Trophoblast cell (in vitro differentiated cells and primary cell): ENCODE results near the gene TLE5.

Source experiments
- DNase-seq, 2 donors: peaks; one replicate each; pipeline ENCODE4 v3.0.0-alpha.2; 2016
- H2AFZ ChIP-seq: 2 replicates; pipeline ENCODE4 v1.6.1; 2013; ENCODE audit warnings: low read length, moderate library complexity, mild to moderate bottlenecking; ENCODE audit not compliant: insufficient read depth, poor library complexity
- H2AK5ac ChIP-seq: 2 replicates; pipeline ENCODE4 v1.6.1; 2013; ENCODE audit warnings: mild to moderate bottlenecking, low read length
- H2BK120ac ChIP-seq: 2 replicates; pipeline ENCODE4 v1.6.1; 2013; ENCODE audit warnings: low read length, mild to moderate bottlenecking, moderate library complexity; ENCODE audit not compliant: insufficient read depth, poor library complexity
- H2BK12ac ChIP-seq: 2 replicates; pipeline ENCODE4 v1.6.1; 2013; ENCODE audit warnings: mild to moderate bottlenecking, low read length, moderate library complexity
- H2BK5ac ChIP-seq: 2 replicates; pipeline ENCODE4 v1.6.1; 2013; ENCODE audit warnings: low read length, low read depth, moderate library complexity, mild to moderate bottlenecking; ENCODE audit not compliant: poor library complexity
- H3K14ac ChIP-seq: 2 replicates; pipeline ENCODE4 v1.6.1; 2013; ENCODE audit warnings: mild to moderate bottlenecking, low read length
- H3K18ac ChIP-seq: 2 replicates; pipeline ENCODE4 v1.6.1; 2013; ENCODE audit warnings: mild to moderate bottlenecking, low read length
- H3K23ac ChIP-seq: 2 replicates; pipeline ENCODE4 v1.6.1; 2013; ENCODE audit warnings: low read length
- H3K27ac ChIP-seq: 2 replicates; pipeline ENCODE4 v1.5.1; 2013; ENCODE audit warnings: low read depth, mild to moderate bottlenecking, inconsistent platforms, low read length, moderate library complexity
- H3K27me3 ChIP-seq: 2 replicates; pipeline ENCODE4 v1.6.1; 2013; ENCODE audit warnings: inconsistent platforms, mild to moderate bottlenecking, low read length, moderate library complexity; ENCODE audit not compliant: insufficient read depth
- H3K36me3 ChIP-seq, 2 experiments: 1 replicate in 1 of 2; 2 replicates in 1 of 2; pipeline ENCODE4 v1.6.1; 2013; ENCODE audit warnings: low read length in 2 of 2, mild to moderate bottlenecking in 2 of 2, moderate library complexity in 1 of 2; ENCODE audit not compliant: insufficient read depth in 2 of 2, control insufficient read depth in 1 of 2
- H3K4ac ChIP-seq: 2 replicates; pipeline ENCODE4 v1.6.1; 2013; ENCODE audit warnings: low read depth, mild to moderate bottlenecking, low read length, moderate library complexity
- H3K4me1 ChIP-seq, 2 experiments: 1 replicate in 1 of 2; 2 replicates in 1 of 2; pipeline ENCODE4 v1.6.1; 2013; ENCODE audit warnings: low read length in 2 of 2, mild to moderate bottlenecking in 2 of 2, moderate library complexity in 1 of 2; ENCODE audit not compliant: insufficient read depth in 2 of 2, control insufficient read depth in 1 of 2
- H3K4me2 ChIP-seq: 2 replicates; pipeline ENCODE4 v1.6.1; 2013; ENCODE audit warnings: inconsistent platforms, mild to moderate bottlenecking, low read length, moderate library complexity
- H3K4me3 ChIP-seq: 2 replicates; pipeline ENCODE4 v1.5.1; 2013; ENCODE audit warnings: mild to moderate bottlenecking, low read depth, low read length, inconsistent platforms
- H3K79me1 ChIP-seq: one replicate; pipeline ENCODE4 v1.6.1; 2013; ENCODE audit warnings: low read length
- H3K79me2 ChIP-seq: 2 replicates; pipeline ENCODE4 v1.6.1; 2013; ENCODE audit warnings: low read length, mild to moderate bottlenecking; ENCODE audit not compliant: control insufficient read depth, insufficient read depth, poor library complexity
- H3K9ac ChIP-seq: 2 replicates; pipeline ENCODE4 v1.6.1; 2013; ENCODE audit warnings: mild to moderate bottlenecking, low read length
- H3K9me3 ChIP-seq: 2 replicates; pipeline ENCODE4 v1.6.1; 2013; ENCODE audit warnings: low read depth, mild to moderate bottlenecking, control low read depth, inconsistent platforms, low read length; ENCODE audit not compliant: insufficient read depth
- H4K12ac ChIP-seq: 2 replicates; pipeline ENCODE4 v1.6.1; 2013; ENCODE audit warnings: low read depth, mild to moderate bottlenecking, low read length, moderate library complexity
- H4K8ac ChIP-seq: 2 replicates; pipeline ENCODE4 v1.6.1; 2013; ENCODE audit warnings: low read depth, mild to moderate bottlenecking, low read length, moderate library complexity
- H4K91ac ChIP-seq: one replicate; pipeline ENCODE4 v1.6.1; 2013; ENCODE audit warnings: low read depth, mild to moderate bottlenecking, low read length, moderate library complexity
- WGBS: extraction: QIAGEN DNeasy Blood & Tissue Kit; methylation state at CpG from one replicate; pipeline ENCODE4 v1.1.7; 2013; ENCODE audit warnings: missing lambda C conversion rate; ENCODE audit not compliant: insufficient read length, insufficient coverage; ENCODE audit errors: extremely low coverage; 5-methylcytosine and 5-hydroxymethylcytosine counted together

TLE5 gene

GRCh38 chr19:3099347-3100145 is 37.3 kb upstream of the TLE5 start:
- Histone ChIP-seq H3K18ac (no peak overlapping the region), H4K91ac (no peak overlapping the region), H3K36me3 (peaks cover 0 to 5% of the 10 kb centered on the region in 2 experiments), H3K4ac (peak overlapping the region; percentile 2), H3K9me3 (peaks cover 6% of the 10 kb centered on the region), H2BK120ac (no peak overlapping the region), H2BK5ac (no peak overlapping the region), H4K12ac (no peak overlapping the region), H3K79me1 (peaks cover 2% of the 10 kb centered on the region), H3K14ac (no peak overlapping the region), H3K27ac (no peak overlapping the region), H4K8ac (no peak overlapping the region), H3K27me3 (no peaks in the 10 kb centered on the region), H3K79me2 (peaks cover 35% of the 10 kb centered on the region), H2BK12ac (no peak overlapping the region), H3K23ac (no peak overlapping the region), H3K4me3 (no peak overlapping the region), H2AK5ac (no peak overlapping the region), H3K4me2 (no peak overlapping the region), H3K9ac (no peak overlapping the region), H2AFZ (no peak overlapping the region), H3K4me1 (peaks cover 9 to 15% of the 10 kb centered on the region in 2 experiments)
- no CpG with 5 or more reads among the region's 29 CpGs for WGBS
- DNase-seq = no peak

DNA sequence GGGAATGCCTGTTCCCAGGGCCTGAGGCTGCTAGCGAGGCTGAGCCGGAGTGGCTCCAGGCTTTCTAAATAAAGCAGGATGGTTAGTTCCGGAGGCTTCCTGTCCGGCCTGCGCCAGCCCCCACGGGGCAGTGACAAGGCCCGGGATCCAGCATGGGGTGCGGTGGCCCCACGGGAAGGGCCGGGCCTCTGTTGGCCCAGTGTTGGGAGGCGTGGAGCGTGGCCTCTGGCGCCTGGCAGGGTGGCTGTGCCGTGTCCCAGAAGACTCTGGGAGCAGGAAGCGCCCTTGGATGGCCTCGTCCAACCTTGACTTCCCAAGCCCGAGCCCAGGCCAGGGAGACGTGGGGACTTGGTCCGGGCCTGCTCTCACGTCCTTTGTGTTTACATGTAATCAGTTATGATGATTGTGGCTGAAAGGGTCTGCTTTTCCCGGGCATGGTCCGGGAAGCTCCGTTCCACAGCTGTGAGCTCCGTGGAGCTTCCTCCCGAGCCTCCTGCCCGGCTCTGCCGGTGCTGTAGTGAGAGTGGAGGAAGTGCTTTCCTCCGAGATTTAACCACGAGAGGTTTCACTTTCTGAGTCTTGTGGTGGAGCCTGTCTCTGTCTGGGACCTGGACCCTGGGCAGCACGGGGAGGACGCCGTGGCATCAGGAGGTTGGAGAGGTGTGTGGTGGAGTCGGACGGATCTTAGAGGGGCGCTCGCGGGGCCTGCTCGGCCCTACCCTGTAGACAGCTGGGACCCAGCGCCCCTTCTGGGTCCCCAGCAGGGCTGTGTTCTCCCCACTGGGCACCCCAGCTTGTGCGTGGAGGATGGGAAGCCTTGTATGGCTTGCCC is 36.4 kb upstream of the TLE5 start:
- Histone ChIP-seq H3K79me1 (peaks cover 5% of the 10 kb centered on the region), H3K9ac (no peak overlapping the region), H3K4me1 (peaks cover 9 to 15% of the 10 kb centered on the region in 2 experiments), H4K91ac (no peak overlapping the region), H3K23ac (no peak overlapping the region), H2AK5ac (no peak overlapping the region), H2BK5ac (no peak overlapping the region), H2BK12ac (no peak overlapping the region), H3K4me3 (no peak overlapping the region), H2BK120ac (no peak overlapping the region), H3K9me3 (peaks cover 3% of the 10 kb centered on the region), H3K4ac (peak overlapping the region; percentile 65), H3K27me3 (no peaks in the 10 kb centered on the region), H3K27ac (no peak overlapping the region), H3K79me2 (peaks cover 37% of the 10 kb centered on the region), H3K18ac (no peak overlapping the region), H3K14ac (no peak overlapping the region), H3K4me2 (no peak overlapping the region), H2AFZ (no peak overlapping the region), H4K12ac (no peak overlapping the region), H4K8ac (no peak overlapping the region), H3K36me3 (peaks cover 0 to 5% of the 10 kb centered on the region in 2 experiments)
- WGBS = no CpG with 5 or more reads among the region's 40 CpGs
- DNase-seq = no peak

DNA sequence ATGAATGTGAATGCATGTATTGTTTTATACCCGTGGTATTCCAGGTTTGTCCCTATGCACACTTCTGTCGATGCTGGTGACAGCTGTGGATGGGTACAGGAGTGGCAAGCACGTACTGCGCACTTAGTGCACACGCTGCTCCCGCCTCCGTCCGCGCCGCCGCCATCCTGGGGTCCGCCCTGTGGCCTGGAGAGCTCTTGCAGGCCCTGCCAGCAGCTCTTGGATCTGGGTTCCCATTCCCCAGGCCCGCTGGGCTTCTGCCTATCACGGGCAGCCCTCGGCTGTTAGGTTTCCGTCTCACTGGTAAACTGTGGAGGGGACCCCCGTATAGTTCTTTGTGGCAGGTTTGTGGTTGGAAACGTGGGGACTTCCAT is 35.8 kb upstream of the TLE5 start:
- no peaks in the 10 kb centered on the region for H3K27me3 ChIP-seq
- H4K91ac ChIP-seq = no peak overlapping the region
- H3K4ac ChIP-seq = peak overlapping the region; percentile 65
- peaks cover 0 to 5% of the 10 kb centered on the region in 2 experiments for H3K36me3 ChIP-seq
- no peak overlapping the region for H4K8ac ChIP-seq
- no CpG with 5 or more reads among the region's 18 CpGs for whole genome bisulfite sequencing
- no peak overlapping the region for H2AFZ ChIP-seq
- no peak overlapping the region for H3K9ac ChIP-seq
- H3K79me1 ChIP-seq = peaks cover 7% of the 10 kb centered on the region
- peaks cover 39% of the 10 kb centered on the region for H3K79me2 ChIP-seq
- no peak overlapping the region for H2BK5ac ChIP-seq
- no peak overlapping the region for H3K4me2 ChIP-seq
- H2BK12ac ChIP-seq = no peak overlapping the region
- no peak overlapping the region for H3K4me3 ChIP-seq
- H3K23ac ChIP-seq = no peak overlapping the region
- DNase-seq = no peak
- no peak overlapping the region for H3K27ac ChIP-seq
- no peak overlapping the region for H4K12ac ChIP-seq
- no peak overlapping the region for H3K18ac ChIP-seq
- peaks cover 9 to 15% of the 10 kb centered on the region in 2 experiments for H3K4me1 ChIP-seq
- no peak overlapping the region for H2AK5ac ChIP-seq
- no peak overlapping the region for H2BK120ac ChIP-seq
- peaks cover 3% of the 10 kb centered on the region for H3K9me3 ChIP-seq
- no peak overlapping the region for H3K14ac ChIP-seq

DNA sequence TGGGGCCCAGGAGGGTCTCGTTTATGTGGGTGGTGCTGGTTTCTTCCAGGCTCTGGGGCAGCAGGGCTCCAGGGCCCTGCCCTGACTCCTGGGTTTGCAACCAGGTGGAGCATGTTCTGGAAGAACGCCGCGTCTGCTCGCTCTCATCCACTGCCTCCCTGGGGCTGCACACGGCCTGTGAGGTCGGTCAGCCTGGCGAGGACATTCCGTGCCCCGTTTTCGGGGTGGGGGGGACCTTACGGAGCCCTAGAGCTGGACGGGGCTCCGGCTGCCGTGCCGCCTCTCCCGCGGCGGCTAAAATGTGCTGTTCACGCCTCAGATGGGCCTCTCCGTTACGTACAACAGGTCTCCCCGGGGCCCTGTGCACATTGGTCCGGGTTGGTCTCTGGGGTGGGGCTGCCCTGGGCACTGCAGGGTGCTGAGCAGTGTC is 35.2 kb upstream of the TLE5 start:
- peak overlapping the region; percentile 77 for H3K4ac ChIP-seq
- no peaks in the 10 kb centered on the region for H3K27me3 ChIP-seq
- peaks cover 9 to 15% of the 10 kb centered on the region in 2 experiments for H3K4me1 ChIP-seq
- H4K12ac ChIP-seq = no peak overlapping the region
- peak overlapping the region; percentile 19 for H2AFZ ChIP-seq
- no peak overlapping the region for H2AK5ac ChIP-seq
- no peak overlapping the region for H2BK5ac ChIP-seq
- DNase-seq = no peak
- peaks cover 39% of the 10 kb centered on the region for H3K79me2 ChIP-seq
- H3K9me3 ChIP-seq = peaks cover 3% of the 10 kb centered on the region
- H3K79me1 ChIP-seq = peaks cover 7% of the 10 kb centered on the region
- H2BK120ac ChIP-seq = no peak overlapping the region
- H3K4me2 ChIP-seq = no peak overlapping the region
- peaks cover 0 to 5% of the 10 kb centered on the region in 2 experiments for H3K36me3 ChIP-seq
- H4K8ac ChIP-seq = no peak overlapping the region
- H3K18ac ChIP-seq = no peak overlapping the region
- H2BK12ac ChIP-seq = no peak overlapping the region
- H3K4me3 ChIP-seq = no peak overlapping the region
- H3K14ac ChIP-seq = no peak overlapping the region
- no peak overlapping the region for H3K9ac ChIP-seq
- no peak overlapping the region for H3K27ac ChIP-seq
- no CpG with 5 or more reads among the region's 24 CpGs for WGBS
- no peak overlapping the region for H4K91ac ChIP-seq
- no peak overlapping the region for H3K23ac ChIP-seq
